Mesendoderm (in vitro differentiated cells): Measurements from ENCODE around the gene IGF2.

ENCODE experiments used
- DNase-seq: peaks from one replicate; pipeline ENCODE4 v3.0.0; 2013
- H2AK5ac ChIP-seq: 2 replicates; pipeline ENCODE4 v1.6.1; 2013; ENCODE audit warnings: low read length, inconsistent platforms
- H2BK120ac ChIP-seq: 2 replicates; pipeline ENCODE4 v1.6.1; 2013; ENCODE audit warnings: low read depth, mild to moderate bottlenecking, low read length, moderate library complexity, mixed read lengths
- H2BK15ac ChIP-seq: replicated peaks from 2 replicates; pipeline ENCODE4 v1.6.1; 2013; ENCODE audit warnings: low read depth, mild to moderate bottlenecking, moderate library complexity
- H2BK5ac ChIP-seq: 2 replicates; pipeline ENCODE4 v1.6.1; 2013; ENCODE audit warnings: low read length, inconsistent platforms
- H3K18ac ChIP-seq: 2 replicates; pipeline ENCODE4 v1.6.1; 2013; ENCODE audit warnings: mild to moderate bottlenecking, low read length, mixed read lengths
- H3K23ac ChIP-seq: one replicate; pipeline ENCODE4 v1.6.1; 2013; ENCODE audit warnings: low read length
- H3K27ac ChIP-seq: 2 replicates; pipeline ENCODE4 v1.5.1; 2013; ENCODE audit warnings: low read depth, mild to moderate bottlenecking, inconsistent platforms, low read length, moderate library complexity
- H3K27me3 ChIP-seq: 2 replicates; pipeline ENCODE4 v1.6.1; 2013; ENCODE audit warnings: low read length, control low read depth, mild to moderate bottlenecking, inconsistent platforms; ENCODE audit not compliant: insufficient read depth, poor library complexity
- H3K36me3 ChIP-seq: 2 replicates; pipeline ENCODE4 v1.6.1; 2013; ENCODE audit warnings: low read length, inconsistent platforms; ENCODE audit not compliant: control insufficient read depth, insufficient read depth
- H3K4ac ChIP-seq: one replicate; pipeline ENCODE4 v1.6.1; 2013; ENCODE audit warnings: low read depth, mild to moderate bottlenecking, low read length, moderate library complexity
- H3K4me1 ChIP-seq: 2 replicates; pipeline ENCODE4 v1.6.1; 2013; ENCODE audit warnings: low read depth, low read length, inconsistent platforms; ENCODE audit not compliant: control insufficient read depth
- H3K4me2 ChIP-seq: 2 replicates; pipeline ENCODE4 v1.6.1; 2013; ENCODE audit warnings: low read length
- H3K4me3 ChIP-seq: 2 replicates; pipeline ENCODE4 v1.5.1; 2013; ENCODE audit warnings: mild to moderate bottlenecking, low read length
- H3K56ac ChIP-seq: one replicate; pipeline ENCODE4 v1.6.1; 2013; ENCODE audit warnings: low read length
- H3K79me1 ChIP-seq: 2 replicates; pipeline ENCODE4 v1.6.1; 2013; ENCODE audit warnings: low read length, inconsistent platforms
- H3K79me2 ChIP-seq: 2 replicates; pipeline ENCODE4 v1.6.1; 2013; ENCODE audit warnings: mild to moderate bottlenecking, low read length; ENCODE audit not compliant: control insufficient read depth, insufficient read depth
- H3K9ac ChIP-seq: 2 replicates; pipeline ENCODE4 v1.6.1; 2013; ENCODE audit warnings: low read length, inconsistent platforms
- H4K5ac ChIP-seq: one replicate; pipeline ENCODE4 v1.6.1; 2013; ENCODE audit warnings: low read length
- H4K8ac ChIP-seq: one replicate; pipeline ENCODE4 v1.6.1; 2013; ENCODE audit warnings: low read depth, mild to moderate bottlenecking, control low read depth, low read length, moderate library complexity
- WGBS: extraction: QIAGEN DNeasy Blood & Tissue Kit; methylation state at CpG from one replicate; pipeline ENCODE4 v1.1.7; 2013; ENCODE audit warnings: low lambda C conversion rate, missing lambda C conversion rate; ENCODE audit not compliant: insufficient coverage; ENCODE audit errors: extremely low coverage; 5-methylcytosine and 5-hydroxymethylcytosine counted together

IGF2 gene

DNA sequence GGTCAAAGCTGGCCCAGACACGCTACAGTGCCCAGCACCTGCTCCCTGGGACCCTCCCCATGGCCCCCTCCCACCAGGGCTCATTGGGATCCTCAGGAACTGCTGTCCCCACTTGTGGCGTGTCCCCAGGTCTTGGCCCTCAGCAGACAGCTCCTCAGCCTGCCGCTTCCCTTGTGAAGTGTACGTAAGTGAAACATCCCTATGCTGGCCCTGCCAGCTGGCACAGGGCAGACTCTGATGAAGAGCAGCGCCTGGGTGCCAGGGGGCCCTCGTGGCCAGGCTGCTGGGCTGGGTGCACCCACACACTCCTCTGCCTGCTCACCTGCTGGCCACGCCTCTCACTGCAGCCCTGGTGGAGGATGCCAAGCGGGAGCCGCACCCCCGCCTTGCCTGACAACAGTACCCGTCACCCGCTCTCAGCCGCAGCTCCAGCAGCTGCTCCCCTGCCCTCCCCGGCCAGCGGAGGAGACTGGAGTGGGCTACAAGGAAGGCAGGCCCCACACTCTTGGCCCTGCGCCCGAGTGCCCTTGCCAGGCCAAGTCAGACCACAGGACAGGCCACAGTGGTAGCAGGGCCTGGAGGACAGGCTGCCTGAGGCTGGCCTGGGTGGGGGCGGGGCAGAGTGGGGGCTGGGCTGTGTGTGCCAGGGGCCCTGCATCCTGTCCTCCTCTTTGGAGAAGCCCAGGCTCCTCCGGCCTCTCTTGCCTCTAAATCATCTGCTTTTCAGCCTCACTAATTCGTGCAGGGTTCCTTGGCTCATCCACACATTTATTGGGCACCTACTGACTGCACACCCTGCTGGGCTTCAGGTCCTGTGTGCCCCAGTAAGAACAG, 39.5 kb downstream of the IGF2 start:
- H3K4me2 ChIP-seq = no peak overlapping the region
- H3K79me1 ChIP-seq = no peaks in the 10 kb centered on the region
- no peak overlapping the region for H3K4ac ChIP-seq
- H3K18ac ChIP-seq = no peak overlapping the region
- no peak overlapping the region for H3K23ac ChIP-seq
- no peaks in the 10 kb centered on the region for H3K27me3 ChIP-seq
- H3K9ac ChIP-seq = no peak overlapping the region
- H3K36me3 ChIP-seq = no peaks in the 10 kb centered on the region
- no peak overlapping the region for H2BK15ac ChIP-seq
- no peak overlapping the region for H2AK5ac ChIP-seq
- no peak overlapping the region for H3K56ac ChIP-seq
- H3K4me1 ChIP-seq = peaks cover 5% of the 10 kb centered on the region
- H3K4me3 ChIP-seq = no peak overlapping the region
- no peak overlapping the region for H3K27ac ChIP-seq
- no peak overlapping the region for H2BK120ac ChIP-seq
- no peak overlapping the region for H4K8ac ChIP-seq
- no CpG with 5 or more reads among the region's 20 CpGs for WGBS
- H3K79me2 ChIP-seq = no peaks in the 10 kb centered on the region
- no peak overlapping the region for H4K5ac ChIP-seq
- DNase-seq = no peak
- H2BK5ac ChIP-seq = no peak overlapping the region

DNA sequence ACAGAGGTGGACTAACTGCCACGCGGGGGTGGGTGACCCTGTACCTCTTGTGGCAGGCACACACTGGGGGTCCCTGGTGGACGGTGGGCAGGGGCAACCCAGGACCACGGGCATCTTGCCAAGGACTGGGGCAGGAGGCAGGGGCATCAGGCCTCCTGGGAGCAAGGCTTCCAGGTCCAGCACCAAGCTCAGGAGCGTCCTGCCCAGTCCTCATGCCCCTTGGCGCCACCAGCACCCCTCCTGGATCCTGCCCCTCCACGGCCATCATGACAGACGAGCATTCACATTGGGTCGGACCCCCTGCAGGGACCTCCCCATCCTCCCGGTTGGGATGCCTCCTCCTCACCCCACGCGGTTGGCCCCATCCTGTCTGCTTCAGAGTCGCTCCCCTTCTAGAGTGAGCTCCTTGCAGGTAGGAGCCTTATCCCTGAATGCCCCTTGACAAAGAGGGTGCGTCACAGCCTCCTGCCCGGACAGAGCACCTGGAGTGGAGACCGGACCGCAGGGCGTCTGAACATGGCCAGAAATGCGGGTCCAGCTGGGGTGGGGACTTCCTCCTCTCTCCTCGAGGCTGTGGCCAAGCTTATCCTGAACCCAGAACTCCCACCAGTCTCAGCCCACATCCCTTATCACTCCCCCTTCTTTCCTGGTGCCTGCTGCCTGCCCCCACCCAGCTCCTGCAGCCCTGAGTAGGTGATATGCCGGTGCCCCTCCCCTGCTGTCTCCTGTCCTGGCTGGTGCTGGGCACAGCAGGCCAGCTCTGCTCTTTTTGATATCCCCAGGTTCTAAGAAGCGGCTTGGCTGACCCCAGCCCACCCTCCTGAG, 40.3 kb downstream of the IGF2 start:
- Histone ChIP-seq H3K18ac (no peak overlapping the region), H3K4me2 (no peak overlapping the region), H4K8ac (no peak overlapping the region), H3K56ac (no peak overlapping the region), H2BK15ac (no peak overlapping the region), H3K27me3 (no peaks in the 10 kb centered on the region), H3K4me1 (peaks cover 5% of the 10 kb centered on the region), H3K23ac (no peak overlapping the region), H3K9ac (no peak overlapping the region), H2BK5ac (no peak overlapping the region), H3K27ac (no peak overlapping the region), H2BK120ac (no peak overlapping the region), H2AK5ac (no peak overlapping the region), H3K79me1 (no peaks in the 10 kb centered on the region), H3K4ac (no peak overlapping the region), H4K5ac (no peak overlapping the region), H3K79me2 (no peaks in the 10 kb centered on the region), H3K36me3 (no peaks in the 10 kb centered on the region), H3K4me3 (no peak overlapping the region)
- no peak for DNase-seq
- WGBS = no CpG with 5 or more reads among the region's 22 CpGs

DNA sequence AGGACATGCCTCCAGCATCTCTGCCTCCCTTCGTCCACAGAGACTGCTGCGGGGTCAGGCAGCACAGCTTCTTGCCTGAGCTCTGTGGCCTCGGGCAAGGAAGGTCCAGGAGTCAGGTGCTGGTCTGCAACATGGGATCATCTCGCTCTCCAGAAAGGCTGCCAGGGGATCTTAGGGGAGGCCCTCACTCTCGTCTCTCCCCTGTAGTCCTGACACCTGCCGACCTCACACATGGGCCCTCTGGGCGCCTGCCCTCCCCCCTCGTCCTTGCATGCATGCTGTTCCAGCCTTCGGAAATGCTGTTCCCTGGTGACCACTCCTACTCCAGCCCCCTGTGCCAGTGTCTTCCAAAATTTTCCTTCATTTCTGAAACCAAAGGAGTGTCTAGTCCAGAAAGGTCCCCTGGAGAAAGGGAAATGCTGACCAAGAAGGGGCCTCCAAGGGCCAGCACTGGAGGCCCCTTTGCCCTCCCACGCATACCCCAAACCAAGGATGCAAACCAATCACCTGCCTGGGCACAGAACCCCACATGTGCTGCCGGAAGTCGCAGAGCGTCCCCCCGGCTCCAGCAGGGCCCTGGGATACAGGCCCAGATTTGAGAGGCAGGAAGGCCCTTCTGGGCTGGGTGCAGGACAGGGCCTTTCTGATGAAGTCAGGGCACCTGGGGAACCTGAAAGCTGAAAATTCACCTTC, 41.0 kb downstream of the IGF2 start:
- H3K4me2 ChIP-seq = no peak overlapping the region
- H3K4me1 ChIP-seq = peaks cover 5% of the 10 kb centered on the region
- H3K4ac ChIP-seq = no peak overlapping the region
- H4K5ac ChIP-seq = no peak overlapping the region
- no peaks in the 10 kb centered on the region for H3K79me2 ChIP-seq
- H3K27me3 ChIP-seq = no peaks in the 10 kb centered on the region
- H3K56ac ChIP-seq = no peak overlapping the region
- no peak for DNase-seq
- H3K27ac ChIP-seq = no peak overlapping the region
- H3K36me3 ChIP-seq = no peaks in the 10 kb centered on the region
- H2AK5ac ChIP-seq = no peak overlapping the region
- H3K23ac ChIP-seq = no peak overlapping the region
- H3K79me1 ChIP-seq = no peaks in the 10 kb centered on the region
- H3K4me3 ChIP-seq = no peak overlapping the region
- WGBS = no CpG with 5 or more reads among the region's 14 CpGs
- H4K8ac ChIP-seq = no peak overlapping the region
- H2BK120ac ChIP-seq = no peak overlapping the region
- H2BK15ac ChIP-seq = no peak overlapping the region
- H2BK5ac ChIP-seq = no peak overlapping the region
- H3K18ac ChIP-seq = no peak overlapping the region
- no peak overlapping the region for H3K9ac ChIP-seq

DNA sequence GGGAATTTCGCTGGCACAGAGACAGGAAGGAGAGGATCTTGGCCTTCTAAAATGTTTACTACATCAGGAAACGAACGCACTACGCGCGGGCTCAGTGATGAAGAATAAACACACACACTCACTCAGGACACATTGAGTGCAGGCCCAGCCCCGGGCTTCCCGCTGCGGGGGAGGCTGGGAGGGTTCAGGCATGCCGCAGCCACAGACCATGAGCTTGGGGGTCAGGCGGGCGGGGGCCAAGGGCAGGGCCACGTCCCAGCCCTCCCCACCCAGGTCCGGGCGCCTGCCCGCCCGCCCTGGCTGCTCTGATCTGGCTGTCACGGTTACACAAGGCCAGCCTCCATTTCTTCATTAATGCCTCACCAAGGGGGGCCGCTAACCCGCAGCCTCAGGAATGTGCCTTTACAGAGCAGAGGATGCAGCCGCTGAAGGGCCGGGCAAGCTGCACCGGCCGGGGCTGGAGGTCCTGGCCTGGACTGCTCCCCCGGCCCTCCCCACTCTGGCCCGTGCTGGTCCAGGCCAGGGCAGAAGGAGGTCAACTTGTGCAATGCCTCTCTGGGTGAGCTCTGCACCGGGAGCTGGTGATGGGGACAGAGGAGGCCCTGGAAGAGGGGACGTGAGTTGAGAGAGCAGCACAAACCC, 41.7 kb downstream of the IGF2 start:
- H3K4me2 ChIP-seq = no peak overlapping the region
- no peak overlapping the region for H3K56ac ChIP-seq
- H2BK15ac ChIP-seq = no peak overlapping the region
- no peak overlapping the region for H4K8ac ChIP-seq
- H2BK5ac ChIP-seq = no peak overlapping the region
- H3K23ac ChIP-seq = no peak overlapping the region
- H3K9ac ChIP-seq = no peak overlapping the region
- H3K4me1 ChIP-seq = peaks cover 5% of the 10 kb centered on the region
- H3K4me3 ChIP-seq = no peak overlapping the region
- no peak overlapping the region for H3K27ac ChIP-seq
- peak; percentile 84 for DNase-seq
- no CpG with 5 or more reads among the region's 28 CpGs for WGBS
- H3K4ac ChIP-seq = no peak overlapping the region
- H3K79me1 ChIP-seq = no peaks in the 10 kb centered on the region
- H3K79me2 ChIP-seq = no peaks in the 10 kb centered on the region
- no peaks in the 10 kb centered on the region for H3K27me3 ChIP-seq
- H4K5ac ChIP-seq = no peak overlapping the region
- no peak overlapping the region for H2AK5ac ChIP-seq
- H3K18ac ChIP-seq = no peak overlapping the region
- no peaks in the 10 kb centered on the region for H3K36me3 ChIP-seq
- H2BK120ac ChIP-seq = no peak overlapping the region

DNA sequence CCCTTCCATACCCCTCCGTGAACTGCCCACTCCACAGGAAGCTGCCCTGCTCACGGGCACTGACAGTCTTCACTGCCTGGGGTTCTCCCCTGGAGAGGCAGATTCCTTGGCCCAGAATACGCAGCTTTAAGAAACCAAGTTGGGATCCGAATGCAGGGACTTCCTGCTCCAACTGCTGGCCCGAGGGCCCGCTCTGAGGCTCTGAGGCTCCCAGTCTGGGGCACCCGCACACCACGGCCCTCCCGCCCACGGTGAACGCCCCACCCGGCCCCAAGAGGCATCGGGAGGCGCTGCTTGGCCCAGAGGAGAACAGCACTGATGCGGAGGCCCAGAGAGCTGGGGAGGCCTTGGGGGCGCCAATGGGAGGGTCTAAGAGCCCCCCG, 42.3 kb downstream of the IGF2 start:
- WGBS = no CpG with 5 or more reads among the region's 17 CpGs
- no peak overlapping the region for H4K8ac ChIP-seq

More for the DNA sequence above, 42.3 kb downstream of the IGF2 start:
- Histone ChIP-seq H3K79me1 (no peaks in the 10 kb centered on the region), H3K27me3 (no peaks in the 10 kb centered on the region), H3K23ac (no peak overlapping the region), H4K5ac (no peak overlapping the region), H3K4me2 (no peak overlapping the region), H2BK120ac (no peak overlapping the region), H3K4me1 (peaks cover 5% of the 10 kb centered on the region), H3K9ac (no peak overlapping the region), H3K4ac (no peak overlapping the region), H3K27ac (no peak overlapping the region), H3K4me3 (no peak overlapping the region), H3K79me2 (no peaks in the 10 kb centered on the region), H2BK15ac (no peak overlapping the region), H2AK5ac (no peak overlapping the region), H3K56ac (no peak overlapping the region), H2BK5ac (no peak overlapping the region), H3K18ac (no peak overlapping the region), H3K36me3 (no peaks in the 10 kb centered on the region)
- no peak for DNase-seq
